KOPT-K1 (cell line): ENCODE data around the gene PCDHA6.
"Not testable (repeated sequence)": the region's sequence is repeated elsewhere in the genome, so short reads cannot be mapped to it uniquely, and the experiment has no call there.

Experiments
- H3K27ac ChIP-seq: fragments of 200-600 bp; sonication (generic); 2 replicates; pipeline ENCODE4 v1.5.1; 2016; ENCODE audit warnings: antibody characterized with exemption, mild to moderate bottlenecking, low read depth, low read length; ENCODE audit not compliant: poor library complexity, severe bottlenecking
- H3K36me3 ChIP-seq: fragments of 200-600 bp; sonication (generic); 2 replicates; pipeline ENCODE4 v1.5.1; 2017; ENCODE audit warnings: antibody characterized with exemption, mild to moderate bottlenecking, low read length, moderate library complexity; ENCODE audit not compliant: insufficient read depth
- H3K9me3 ChIP-seq: fragments of 200-600 bp; sonication (generic); 2 replicates; pipeline ENCODE4 v1.5.1; 2017; ENCODE audit warnings: antibody characterized with exemption, low read length, mild to moderate bottlenecking; ENCODE audit not compliant: insufficient read depth, poor library complexity, severe bottlenecking

PCDHA6 gene

GRCh38 chr5:140827704-140828361 lies at the start of gene PCDHA6:
PCDHA6 (plus strand) TSS chr5:140827960; CDS start chr5:140828092, 132 bp downstream.
- no peaks in the 10 kb centered on the region for H3K36me3 ChIP-seq
- no peaks in the 10 kb centered on the region for H3K9me3 ChIP-seq

GRCh38 chr5:140780512-140780911 lies 47.2 kb upstream of the PCDHA6 start:
- no peak overlapping the region for H3K27ac ChIP-seq
- H3K36me3 ChIP-seq, result no peaks in the 10 kb centered on the region
- peaks cover 42% of the 10 kb centered on the region for H3K9me3 ChIP-seq

More at GRCh38 chr5:140827704-140828361, at the start of gene PCDHA6:
- no peak within 1 kb of the TSS for H3K27ac ChIP-seq

- H3K27ac ChIP-seq, result no peak within 1 kb of the TSS
- no peaks in the 10 kb centered on the region for H3K36me3 ChIP-seq
- H3K9me3 ChIP-seq, result peaks cover 45% of the 10 kb centered on the region
Observed at GRCh38 chr5:140785905-140786686, 41.7 kb upstream of the PCDHA6 start, which contains the start of gene PCDHA1. PCDHA1 (plus strand) TSS chr5:140786140.

GRCh38 chr5:140787422-140787821 lies 40.3 kb upstream of the PCDHA6 start:
- H3K36me3 ChIP-seq, H3K27ac ChIP-seq: not testable (repeated sequence)
- H3K9me3 ChIP-seq, result peaks cover 39% of the 10 kb centered on the region

GRCh38 chr5:140787849-140788504 lies 39.8 kb upstream of the PCDHA6 start:
- H3K9me3 ChIP-seq, result peaks cover 33% of the 10 kb centered on the region
- H3K36me3 ChIP-seq, H3K27ac ChIP-seq: not testable (repeated sequence)

GRCh38 chr5:140791089-140791488 lies 36.7 kb upstream of the PCDHA6 start:
- H3K36me3 ChIP-seq, result no peaks in the 10 kb centered on the region
- peaks cover 18% of the 10 kb centered on the region for H3K9me3 ChIP-seq
- H3K27ac ChIP-seq, result no peak overlapping the region

GRCh38 chr5:140794595-140795258 lies 33.0 kb upstream of the PCDHA6 start, which contains the start of gene PCDHA2:
PCDHA2 (plus strand) TSS chr5:140794852.
- Histone ChIP-seq H3K27ac (no peak within 1 kb of the TSS), H3K9me3 (no peaks in the 10 kb centered on the region), H3K36me3 (no peaks in the 10 kb centered on the region)

GRCh38 chr5:140795259-140795641 lies 32.5 kb upstream of the PCDHA6 start:
- Histone ChIP-seq H3K27ac (no peak overlapping the region), H3K9me3 (no peaks in the 10 kb centered on the region), H3K36me3 (no peaks in the 10 kb centered on the region)

GRCh38 chr5:140796072-140796717 lies 31.6 kb upstream of the PCDHA6 start:
- H3K27ac ChIP-seq, H3K9me3 ChIP-seq, H3K36me3 ChIP-seq: not testable (repeated sequence)

- Histone ChIP-seq H3K27ac (no peak overlapping the region), H3K9me3 (no peaks in the 10 kb centered on the region), H3K36me3 (no peaks in the 10 kb centered on the region)
Observed at GRCh38 chr5:140796718-140797095, 31.1 kb upstream of the PCDHA6 start.

GRCh38 chr5:140800816-140801493 lies 26.8 kb upstream of the PCDHA6 start, which contains the start of gene PCDHA3:
PCDHA3 (plus strand) TSS chr5:140801057.
- Histone ChIP-seq H3K9me3 (no peaks in the 10 kb centered on the region), H3K36me3 (no peaks in the 10 kb centered on the region), H3K27ac (no peak within 1 kb of the TSS)

GRCh38 chr5:140801494-140801841 lies 26.3 kb upstream of the PCDHA6 start:
- H3K36me3 ChIP-seq, result no peaks in the 10 kb centered on the region
- no peak overlapping the region for H3K27ac ChIP-seq

GRCh38 chr5:140802381-140802780 lies 25.4 kb upstream of the PCDHA6 start:
- H3K9me3 ChIP-seq, H3K36me3 ChIP-seq, H3K27ac ChIP-seq: not testable (repeated sequence)

More at GRCh38 chr5:140801494-140801841, 26.3 kb upstream of the PCDHA6 start:
- no peaks in the 10 kb centered on the region for H3K9me3 ChIP-seq

GRCh38 chr5:140802781-140803271 lies 24.9 kb upstream of the PCDHA6 start:
- Histone ChIP-seq H3K9me3 (no peaks in the 10 kb centered on the region), H3K27ac (no peak overlapping the region), H3K36me3 (no peaks in the 10 kb centered on the region)
